Breast epithelium (tissue), 4 donors: ENCODE results near the gene KDM3B. TPM values are rescaled to one million over a fixed set of nuclear protein-coding genes. Genes with fewer than 3 reads are reported as not detected.

Source experiments
- DNase-seq, 2 donors: peaks; one replicate each; pipeline ENCODE4 v3.0.0-alpha.2; 2019; ENCODE audit warnings: low spot score in 2 of 2
- H3K27ac ChIP-seq, 2 donors: fragments of 200-600 bp; sonication (generic) in 1 of 2; one replicate each; pipeline ENCODE4 v1.5.1; 2016 to 2019; ENCODE audit warnings: mild to moderate bottlenecking in 1 of 2
- H3K27me3 ChIP-seq, 2 donors: fragments of 200-600 bp; sonication (generic) in 1 of 2; one replicate each; pipeline versions ENCODE4 v1.5.1 to v1.6.0; 2017 to 2019; ENCODE audit warnings: control low read depth in 1 of 2, mild to moderate bottlenecking in 1 of 2
- H3K36me3 ChIP-seq: fragments of 200-600 bp; one replicate; pipeline ENCODE4 v1.5.1; 2019
- H3K4me1 ChIP-seq, 2 donors: fragments of 200-600 bp; sonication (generic); one replicate each; pipeline ENCODE4 v1.5.1; 2016 to 2019; ENCODE audit warnings: control low read depth in 1 of 2
- H3K4me3 ChIP-seq, 3 donors: fragments of 200-600 bp; sonication (generic); 1 replicate in 2 of 3; 2 replicates in 1 of 3; pipeline ENCODE4 v1.5.1; 2016 to 2019; ENCODE audit warnings: mild to moderate bottlenecking in 3 of 3, moderate library complexity in 2 of 3
- H3K9me3 ChIP-seq, 2 donors: fragments of 200-600 bp; sonication (generic) in 1 of 2; one replicate each; pipeline ENCODE4 v1.5.1; 2016 to 2019; ENCODE audit warnings: control low read depth in 1 of 2
- CTCF ChIP-seq, 3 donors: fragments of 450-650 bp; IDR thresholded peaks; one replicate each; pipeline ENCODE4 v1.5.1; 2016 to 2017; ENCODE audit warnings: antibody characterized with exemption in 3 of 3, mild to moderate bottlenecking in 3 of 3, moderate library complexity in 3 of 3
- POLR2A ChIP-seq: fragments of 450-650 bp; IDR thresholded peaks from one replicate; pipeline ENCODE4 v1.6.1; 2016; ENCODE audit warnings: antibody characterized with exemption, mild to moderate bottlenecking, moderate library complexity
- POLR2AphosphoS5 ChIP-seq, 3 donors: sonication (generic); formaldehyde crosslinking; IDR thresholded peaks; one replicate each; pipeline ENCODE4 v1.6.1; 2017; ENCODE audit warnings: antibody characterized with exemption in 3 of 3
- intact Hi-C: fragments of 100-400 bp; cut with DNase I; formaldehyde crosslinking; loops from one replicate; pipeline ENCODE4 v1.15.1; 2023; ENCODE audit warnings: low total_unique reads
- total RNA-seq, 3 donors: library from RNA; depleted of rRNA; stranded (reverse); fragments of >200 nt; gene quantifications; one replicate each; pipeline ENCODE4 v1.1.0, GENCODE V29; 2016

KDM3B gene
- total RNA-seq, 3 donors from 2014 or later, result 61.3 to 85.0 (median 66.5) TPM

- Histone ChIP-seq H3K27me3 (no peaks in the 10 kb centered on the region), H3K9me3 (no peaks in the 10 kb centered on the region), H3K4me3 (no peak overlapping the region), H3K36me3 (no peaks in the 10 kb centered on the region), H3K27ac (no peak overlapping the region), H3K4me1 (peaks cover 0 to 3% of the 10 kb centered on the region in 2 donors)
- intact Hi-C loops, result loop anchor here (1.0 kb wide), 1 partner anchor 40 kb away; no protein-coding TSS in a partner anchor
- no peak for TF ChIP-seq POLR2A
- no peak for TF ChIP-seq POLR2AphosphoS5 (IDR thresholded peaks at IDR 0.05)
- no peak for TF ChIP-seq CTCF (IDR thresholded peaks at IDR 0.05)
- DNase-seq, result no peak
Observed at GRCh38 chr5:138450971-138451370, 98.5 kb downstream of the KDM3B start.

DNA sequence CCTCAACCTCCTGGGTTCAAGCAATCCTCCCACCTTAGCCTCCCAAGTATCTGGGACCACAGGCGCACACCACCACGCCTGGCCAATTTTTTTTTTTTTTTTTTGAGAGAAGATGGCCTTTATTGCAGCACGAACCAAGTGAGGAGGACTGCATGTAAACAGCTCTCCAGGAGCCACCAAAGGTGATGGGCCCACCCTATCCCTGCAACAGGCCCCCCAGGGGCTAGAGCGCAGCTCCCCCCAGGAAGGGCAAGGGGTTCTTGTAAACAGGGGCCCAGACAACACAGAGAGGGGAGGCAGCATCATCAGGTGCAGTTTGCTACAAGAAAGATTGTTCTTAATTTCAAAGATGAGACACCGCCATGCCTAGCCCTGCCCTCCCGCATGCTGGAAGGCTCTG, 100.2 kb downstream of the KDM3B start:
- intact Hi-C loops, result no loop called here
- TF ChIP-seq POLR2A (no peak), POLR2AphosphoS5 (IDR thresholded peaks at IDR 0.05) (no peak), CTCF (IDR thresholded peaks at IDR 0.05) (no peak)
- no peaks in the 10 kb centered on the region for H3K27me3 ChIP-seq
- H3K27ac ChIP-seq, result no peak overlapping the region
- peaks cover 0 to 3% of the 10 kb centered on the region in 2 donors for H3K4me1 ChIP-seq
- no peaks in the 10 kb centered on the region for H3K36me3 ChIP-seq
- no peak overlapping the region for H3K4me3 ChIP-seq
- no peak for DNase-seq
- H3K9me3 ChIP-seq, result no peaks in the 10 kb centered on the region

DNA sequence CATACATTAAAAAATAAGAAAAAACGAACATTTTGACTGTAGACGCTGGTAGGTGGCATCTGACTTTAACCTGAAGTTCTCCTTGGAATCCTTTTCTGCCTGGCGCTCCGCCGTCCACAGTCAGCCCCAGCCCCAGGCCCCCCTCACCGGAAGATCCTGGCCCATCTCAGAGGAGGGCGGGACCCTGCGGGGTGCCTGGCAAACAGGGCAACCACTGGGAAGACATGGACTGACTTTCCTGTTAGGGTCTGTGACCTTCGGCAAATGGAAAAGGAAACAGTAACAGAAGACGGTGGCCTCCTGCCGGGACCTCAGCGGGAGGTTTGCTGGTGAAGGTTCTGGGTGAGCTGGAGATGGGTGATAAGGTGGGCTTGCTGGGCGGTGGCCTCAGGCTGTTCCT, 101.1 kb downstream of the KDM3B start:
- TF ChIP-seq POLR2A, result no peak
- no peak for TF ChIP-seq CTCF (IDR thresholded peaks at IDR 0.05)
- peaks cover 0 to 3% of the 10 kb centered on the region in 2 donors for H3K4me1 ChIP-seq
- no peak for DNase-seq
- intact Hi-C loops, result no loop called here
- H3K27ac ChIP-seq, result no peak overlapping the region
- H3K36me3 ChIP-seq, result no peaks in the 10 kb centered on the region
- no peak overlapping the region for H3K4me3 ChIP-seq
- no peaks in the 10 kb centered on the region for H3K9me3 ChIP-seq
- no peaks in the 10 kb centered on the region for H3K27me3 ChIP-seq

DNA sequence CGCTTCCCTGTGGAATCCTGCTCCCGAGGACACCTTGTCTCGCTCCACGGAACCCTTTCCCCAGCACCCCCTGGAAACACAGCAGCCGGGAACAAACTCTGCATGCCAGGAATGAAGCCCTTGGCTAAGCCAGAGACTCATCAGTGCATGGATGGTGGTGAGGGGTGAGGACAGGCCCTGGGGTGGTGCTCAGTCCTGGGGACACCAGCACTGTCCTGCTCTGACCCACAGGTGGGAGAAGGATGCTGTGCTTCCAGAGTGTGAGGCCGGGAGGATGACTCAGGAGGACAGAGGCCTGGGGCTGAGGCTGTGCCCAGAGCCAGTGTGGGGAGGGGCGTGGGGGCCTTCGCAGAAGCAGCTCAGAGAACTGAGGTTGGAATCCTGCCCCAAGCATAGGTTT, 101.6 kb downstream of the KDM3B start:
- intact Hi-C loops, result no loop called here
- H3K27me3 ChIP-seq, result no peaks in the 10 kb centered on the region
- no peak overlapping the region for H3K27ac ChIP-seq
- H3K4me1 ChIP-seq, result peaks cover 0 to 3% of the 10 kb centered on the region in 2 donors
- H3K4me3 ChIP-seq, result no peak overlapping the region
- no peaks in the 10 kb centered on the region for H3K36me3 ChIP-seq
- DNase-seq, result no peak
- no peaks in the 10 kb centered on the region for H3K9me3 ChIP-seq
- TF ChIP-seq CTCF (IDR thresholded peaks at IDR 0.05) (no peak), POLR2A (no peak), POLR2AphosphoS5 (IDR thresholded peaks at IDR 0.05) (no peak)

GRCh38 chr5:138455232-138455930, 102.9 kb downstream of the KDM3B start:
- Histone ChIP-seq H3K27me3 (no peaks in the 10 kb centered on the region), H3K4me3 (no peak overlapping the region), H3K9me3 (no peaks in the 10 kb centered on the region), H3K4me1 (no peaks in the 10 kb centered on the region), H3K27ac (no peak overlapping the region), H3K36me3 (no peaks in the 10 kb centered on the region)
- intact Hi-C loops, result no loop called here
- TF ChIP-seq POLR2A (no peak), CTCF (IDR thresholded peaks at IDR 0.05) (no peak), POLR2AphosphoS5 (IDR thresholded peaks at IDR 0.05) (no peak)
- no peak for DNase-seq
